Caco-2 (cell line): ENCODE results near the gene KRTAP12-1. TPM values are rescaled to one million over a fixed set of nuclear protein-coding genes. Genes with fewer than 3 reads are reported as not detected.

ENCODE experiments used
- BruUV-seq: library from RNA; stranded (reverse); fragments of 400-500 nt; replicated peaks from 2 replicates; lab custom pipeline; 2021; lab: Mats Ljungman, UMichigan
- CTCF ChIA-PET: fragments of 300-600 bp; sonication (Branson Sonifier 250); formaldehyde crosslinking; loops from one replicate; lab custom pipeline; 2022; ENCODE audit warnings: antibody characterized with exemption; lab: Charles Lee
- POLR2A ChIA-PET: fragments of 300-600 bp; sonication (Branson Sonifier 250); formaldehyde crosslinking; loops from one replicate; lab custom pipeline; 2022; ENCODE audit warnings: antibody characterized with exemption; lab: Charles Lee
- DNase-seq, 2 experiments: peaks; one replicate each; pipeline versions ENCODE4 v3.0.0 to v3.0.0-alpha.2; 2020 to 2022
- H3K27me3 ChIP-seq: replicated peaks from 2 replicates; pipeline ENCODE4 v1.6.0; 2011; ENCODE audit warnings: low read length; ENCODE audit not compliant: control insufficient read depth, insufficient read depth
- H3K36me3 ChIP-seq: 2 replicates; pipeline ENCODE4 v1.5.1; 2011; ENCODE audit warnings: low read length; ENCODE audit not compliant: control insufficient read depth, insufficient read depth
- H3K4me1 ChIP-seq: fragments of 250-450 bp; sonication (Bioruptor Pico); 2 replicates; pipeline ENCODE4 v1.5.1; 2020; ENCODE audit warnings: mild to moderate bottlenecking
- H3K4me3 ChIP-seq: 2 replicates; pipeline ENCODE4 v1.5.1; 2011; ENCODE audit warnings: low read depth, mild to moderate bottlenecking, control low read depth, low read length
- H3K9me3 ChIP-seq: fragments of 250-450 bp; sonication (Bioruptor Pico); 2 replicates; pipeline ENCODE4 v1.5.1; 2020; ENCODE audit warnings: mild to moderate bottlenecking, moderate library complexity
- H3K27ac Mint-ChIP-seq: one replicate; pipeline ENCODE4 v1.8.0; 2022; ENCODE audit warnings: mixed read lengths; ENCODE audit not compliant: unreplicated experiment
- H3K27me3 Mint-ChIP-seq: one replicate; pipeline ENCODE4 v1.8.0; 2022; ENCODE audit warnings: mixed read lengths; ENCODE audit not compliant: insufficient read depth, unreplicated experiment
- H3K36me3 Mint-ChIP-seq: one replicate; pipeline ENCODE4 v1.8.0; 2022; ENCODE audit warnings: mild to moderate bottlenecking, mixed read lengths; ENCODE audit not compliant: insufficient read depth, unreplicated experiment
- H3K4me1 Mint-ChIP-seq: one replicate; pipeline ENCODE4 v1.8.0; 2022; ENCODE audit warnings: low read depth, mixed read lengths; ENCODE audit not compliant: unreplicated experiment
- H3K4me3 Mint-ChIP-seq: one replicate; pipeline ENCODE4 v1.8.0; 2022; ENCODE audit warnings: mild to moderate bottlenecking, moderate library complexity, mixed read lengths; ENCODE audit not compliant: unreplicated experiment
- H3K9me3 Mint-ChIP-seq: one replicate; pipeline ENCODE4 v1.8.0; 2022; ENCODE audit warnings: mixed read lengths; ENCODE audit not compliant: unreplicated experiment
- intact Hi-C: fragments of 100-400 bp; cut with micrococcal nuclease; formaldehyde crosslinking; loops from one replicate; pipeline ENCODE4 v1.10.0; 2022; ENCODE audit not compliant: unreplicated experiment
- total RNA-seq: library from RNA; stranded (reverse); gene quantifications from 2 replicates; pipeline ENCODE4 v1.2.3, GENCODE V29; 2022
- TF ChIP-seq, protein P1 (sequence below), 2 experiments: fragments of 200-600 bp in 1 of 2; IDR thresholded peaks; 1 replicate in 1 of 2; 2 replicates in 1 of 2; pipeline versions ENCODE4 v1.5.1 to v1.8.0; 2011 to 2022; ENCODE audit warnings: antibody characterized with exemption in 1 of 2, control low read depth in 1 of 2, inconsistent platforms in 1 of 2, low read depth in 1 of 2, low read length in 1 of 2, mild to moderate bottlenecking in 1 of 2, moderate library complexity in 1 of 2; ENCODE audit not compliant: insufficient read depth in 1 of 2, severe bottlenecking in 1 of 2, unreplicated experiment in 1 of 2

Gene KRTAP12-1
- total RNA-seq, 1 experiment from 2014 or later = not detected

- H3K27me3 ChIP-seq = no peaks in the 10 kb centered on the region
These were observed 20.4 kb upstream of the KRTAP12-1 start for GRCh38 chr21:44702111-44702972.

GRCh38 chr21:44701541-44701940 lies 19.6 kb upstream of the KRTAP12-1 start:
- H3K27me3 ChIP-seq = no peaks in the 10 kb centered on the region
- H3K36me3 Mint-ChIP-seq = no peaks in the 10 kb centered on the region
- TF ChIP-seq, protein P1, sequence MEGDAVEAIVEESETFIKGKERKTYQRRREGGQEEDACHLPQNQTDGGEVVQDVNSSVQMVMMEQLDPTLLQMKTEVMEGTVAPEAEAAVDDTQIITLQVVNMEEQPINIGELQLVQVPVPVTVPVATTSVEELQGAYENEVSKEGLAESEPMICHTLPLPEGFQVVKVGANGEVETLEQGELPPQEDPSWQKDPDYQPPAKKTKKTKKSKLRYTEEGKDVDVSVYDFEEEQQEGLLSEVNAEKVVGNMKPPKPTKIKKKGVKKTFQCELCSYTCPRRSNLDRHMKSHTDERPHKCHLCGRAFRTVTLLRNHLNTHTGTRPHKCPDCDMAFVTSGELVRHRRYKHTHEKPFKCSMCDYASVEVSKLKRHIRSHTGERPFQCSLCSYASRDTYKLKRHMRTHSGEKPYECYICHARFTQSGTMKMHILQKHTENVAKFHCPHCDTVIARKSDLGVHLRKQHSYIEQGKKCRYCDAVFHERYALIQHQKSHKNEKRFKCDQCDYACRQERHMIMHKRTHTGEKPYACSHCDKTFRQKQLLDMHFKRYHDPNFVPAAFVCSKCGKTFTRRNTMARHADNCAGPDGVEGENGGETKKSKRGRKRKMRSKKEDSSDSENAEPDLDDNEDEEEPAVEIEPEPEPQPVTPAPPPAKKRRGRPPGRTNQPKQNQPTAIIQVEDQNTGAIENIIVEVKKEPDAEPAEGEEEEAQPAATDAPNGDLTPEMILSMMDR (IDR thresholded peaks at IDR 0.05; ENCODE audit: insufficient read depth in 1 of 2, low read depth in 1 of 2, low read length in 1 of 2, severe bottlenecking in 1 of 2, unreplicated experiment in 1 of 2) = no peak
- BruUV-seq = no TSS peak
- peak in 1 of 2 experiments; percentile 33 for DNase-seq
- ChIA-PET CTCF (interaction anchor here (0.6 to 1.0 kb wide), 2 partner anchors 14 to 110 kb away, joined by 3 read pairs; no protein-coding TSS in a partner anchor), POLR2A (interaction anchor here (0.5 kb wide), 1 partner anchor 9 kb away, joined by 3 read pairs; no protein-coding TSS in a partner anchor)
- H3K36me3 ChIP-seq = no peaks in the 10 kb centered on the region
- peaks cover 9% of the 10 kb centered on the region; the same call in 1 of the 2 replicates for H3K4me1 ChIP-seq
- no peaks in the 10 kb centered on the region for H3K9me3 Mint-ChIP-seq
- H3K4me3 ChIP-seq = no peak overlapping the region
- intact Hi-C loops = no loop called here
- no peak overlapping the region for H3K27ac Mint-ChIP-seq
- H3K27me3 Mint-ChIP-seq = peaks cover 3% of the 10 kb centered on the region
- H3K4me3 Mint-ChIP-seq = no peak overlapping the region
- no peaks in the 10 kb centered on the region; the same call in 1 of the 2 replicates for H3K9me3 ChIP-seq
- peaks cover 12% of the 10 kb centered on the region for H3K4me1 Mint-ChIP-seq

More at GRCh38 chr21:44702111-44702972, 20.4 kb upstream of the KRTAP12-1 start:
- Mint-ChIP-seq H3K36me3 (no peaks in the 10 kb centered on the region), H3K9me3 (no peaks in the 10 kb centered on the region), H3K4me3 (no peak overlapping the region), H3K4me1 (peaks cover 10% of the 10 kb centered on the region), H3K27ac (no peak overlapping the region), H3K27me3 (peaks cover 3% of the 10 kb centered on the region)
- H3K4me1 ChIP-seq = peaks cover 9% of the 10 kb centered on the region; the same call in 1 of the 2 replicates
- TF ChIP-seq, protein P1 (IDR thresholded peaks at IDR 0.05; ENCODE audit: insufficient read depth in 1 of 2, low read depth in 1 of 2, low read length in 1 of 2, severe bottlenecking in 1 of 2, unreplicated experiment in 1 of 2) = no peak
- peak in 1 of 2 experiments; percentile 21 for DNase-seq
- no peaks in the 10 kb centered on the region; the same call in 1 of the 2 replicates for H3K9me3 ChIP-seq
- CTCF ChIA-PET = interaction anchor here (0.6 to 1.0 kb wide), 2 partner anchors 15 to 111 kb away, joined by 3 read pairs; no protein-coding TSS in a partner anchor
- no peaks in the 10 kb centered on the region for H3K36me3 ChIP-seq
- no peak overlapping the region for H3K4me3 ChIP-seq
- BruUV-seq = no TSS peak
- intact Hi-C loops = no loop called here
- POLR2A ChIA-PET = interaction anchor here (0.5 kb wide), 1 partner anchor 9 kb away, joined by 3 read pairs; no protein-coding TSS in a partner anchor

GRCh38 chr21:44701023-44701400 lies 19.0 kb upstream of the KRTAP12-1 start:
- H3K36me3 Mint-ChIP-seq = no peaks in the 10 kb centered on the region
- peaks cover 12% of the 10 kb centered on the region for H3K4me1 Mint-ChIP-seq
- Histone ChIP-seq H3K4me1 (peaks cover 9% of the 10 kb centered on the region; the same call in 1 of the 2 replicates), H3K9me3 (no peaks in the 10 kb centered on the region; the same call in 1 of the 2 replicates), H3K27me3 (no peaks in the 10 kb centered on the region), H3K4me3 (no peak overlapping the region), H3K36me3 (no peaks in the 10 kb centered on the region)
- CTCF ChIA-PET = interaction anchor here (1.0 kb wide), 1 partner anchor 14 kb away, joined by 3 read pairs; no protein-coding TSS in a partner anchor
- no peaks in the 10 kb centered on the region for H3K9me3 Mint-ChIP-seq
- H3K27ac Mint-ChIP-seq = no peak overlapping the region
- no TSS peak for BruUV-seq
- POLR2A ChIA-PET = no interaction called here
- H3K4me3 Mint-ChIP-seq = no peak overlapping the region
- intact Hi-C loops = no loop called here
- H3K27me3 Mint-ChIP-seq = peaks cover 3% of the 10 kb centered on the region
- TF ChIP-seq, protein P1 (IDR thresholded peaks at IDR 0.05; ENCODE audit: insufficient read depth in 1 of 2, low read depth in 1 of 2, low read length in 1 of 2, severe bottlenecking in 1 of 2, unreplicated experiment in 1 of 2) = no peak
- no peak for DNase-seq
